UCSD-AML1 (cell line): ENCODE measurements around the gene NAB1.
A peak's percentile ranks its signal among the peaks of the same experiment; 100 is the strongest.

Experiments used
- DNase-seq: peaks from one replicate; lab custom pipeline; 2025; ENCODE audit not compliant: unreplicated experiment; lab: John Stamatoyannopoulos, UW

Gene NAB1

DNA sequence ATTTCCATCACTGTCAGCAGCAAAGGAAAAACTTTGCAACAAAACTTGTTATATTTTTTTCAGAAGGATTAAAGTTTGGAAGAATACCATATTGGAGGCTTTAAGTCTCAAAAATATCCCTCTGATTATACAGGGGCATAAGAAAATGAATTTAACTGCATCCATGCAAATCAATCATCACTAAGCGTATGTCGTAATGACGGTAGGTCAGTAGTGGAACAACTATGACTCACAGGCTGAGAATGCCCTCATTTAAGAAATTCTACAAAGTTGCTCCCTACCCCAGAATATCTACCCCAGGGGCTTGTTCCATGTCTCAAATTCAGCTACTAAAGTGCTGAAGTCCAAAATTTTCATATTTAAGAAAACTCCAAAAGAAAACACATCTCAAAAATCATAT is 12.5 kb upstream of the NAB1 start:
- no peak for DNase-seq

DNA sequence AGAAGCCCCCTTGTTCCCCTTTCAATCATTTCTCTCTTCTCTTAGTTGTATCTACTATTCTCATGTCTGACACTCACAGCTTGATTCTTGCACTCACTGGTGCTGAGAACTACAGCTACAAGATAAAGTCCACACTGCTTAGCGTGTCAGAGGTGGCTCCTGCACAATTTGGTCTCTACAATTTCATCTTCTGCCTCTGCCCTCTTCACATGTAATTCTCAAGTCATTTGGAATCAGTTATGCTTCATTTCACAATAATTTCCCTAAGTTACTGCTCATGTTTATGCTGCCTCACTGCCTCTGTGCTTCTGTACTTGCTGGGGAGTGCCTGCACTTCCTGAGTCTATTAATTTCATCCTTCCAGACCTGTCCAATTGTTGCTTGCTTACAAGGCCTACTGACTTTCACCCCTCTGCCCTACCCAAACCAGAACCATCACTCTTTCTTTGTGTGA is 11.6 kb upstream of the NAB1 start:
- DNase-seq = no peak

GRCh38 chr2:190637903-190638618 is 10.8 kb upstream of the NAB1 start:
- no peak for DNase-seq

DNA sequence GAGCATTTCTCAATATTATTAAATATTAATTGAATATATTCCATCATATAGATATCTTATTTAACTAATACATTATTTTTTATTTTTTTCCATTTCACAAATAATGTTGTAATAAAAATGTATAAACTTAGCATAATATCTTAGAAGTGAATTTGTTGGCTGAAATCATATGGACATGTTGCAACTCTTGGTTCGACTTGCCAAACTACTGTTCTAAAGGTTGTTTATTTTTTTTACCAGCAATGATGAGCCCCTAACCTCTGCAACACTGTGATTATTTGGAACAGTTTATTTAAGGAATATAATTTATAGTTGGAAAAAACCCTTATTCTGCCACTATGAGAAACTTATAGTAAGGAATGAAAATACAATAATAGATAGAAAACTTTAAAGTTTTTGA is 8.8 kb upstream of the NAB1 start:
- no peak for DNase-seq

DNA sequence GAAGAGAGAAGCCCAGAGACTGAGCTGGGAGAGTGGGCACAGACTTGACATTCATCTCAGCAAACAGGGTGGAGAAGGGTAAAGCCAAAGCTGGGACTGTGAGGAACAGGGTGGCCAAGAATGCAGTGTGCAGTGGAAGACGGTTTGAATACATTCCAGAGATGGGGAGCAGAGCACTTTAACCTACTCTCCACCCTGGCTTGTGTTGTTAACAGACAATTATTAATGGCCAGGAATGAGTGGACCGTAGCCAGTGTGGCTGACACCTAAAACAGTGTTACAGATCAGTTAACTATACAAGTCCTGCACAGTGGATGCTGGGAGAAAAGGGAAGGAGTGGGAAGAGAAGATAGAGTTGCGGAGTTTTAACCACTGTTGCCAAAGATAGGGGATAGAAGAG is 7.4 kb upstream of the NAB1 start:
- no peak for DNase-seq

GRCh38 chr2:190646780-190647522 is 1.9 kb upstream of the NAB1 start:
- no peak for DNase-seq

DNA sequence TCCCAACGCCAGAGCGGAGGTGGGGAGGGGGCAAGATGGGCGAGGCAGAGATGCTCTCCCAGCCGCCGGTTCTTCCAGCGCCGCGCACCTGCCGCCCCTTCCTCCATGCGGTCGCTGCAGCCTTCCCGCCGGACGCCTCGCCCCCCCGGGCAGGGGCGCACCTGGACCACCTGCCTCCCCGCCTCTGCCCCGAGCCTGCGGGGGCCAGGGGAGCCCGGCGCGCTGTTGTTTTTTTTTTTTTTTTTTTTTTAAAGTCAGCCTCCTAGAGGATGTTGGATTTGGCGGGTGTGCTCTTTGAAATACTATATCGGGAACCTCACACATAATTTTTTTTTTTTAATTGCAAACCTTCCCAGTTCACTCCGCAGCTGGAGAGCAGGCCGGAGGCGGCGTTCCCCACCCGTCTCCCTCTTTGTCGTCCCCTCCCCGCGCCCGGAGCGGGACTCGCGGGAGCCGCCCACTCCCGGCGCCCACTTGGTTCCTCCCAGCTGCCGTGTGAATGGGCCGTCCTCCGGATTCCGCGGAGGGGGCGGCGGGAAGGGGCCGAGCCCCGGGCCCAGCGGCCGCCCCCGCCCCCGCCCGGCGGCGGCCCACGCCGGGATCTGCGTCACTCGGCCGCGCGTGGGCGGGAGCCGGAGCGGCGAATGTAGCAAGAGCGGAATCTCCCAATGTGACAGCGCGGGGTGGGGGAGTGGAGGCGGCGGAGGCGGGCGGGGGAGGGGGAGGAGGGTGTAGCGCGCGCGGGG is 421 bp upstream of the NAB1 start:
- peak; percentile 92 for DNase-seq

DNA sequence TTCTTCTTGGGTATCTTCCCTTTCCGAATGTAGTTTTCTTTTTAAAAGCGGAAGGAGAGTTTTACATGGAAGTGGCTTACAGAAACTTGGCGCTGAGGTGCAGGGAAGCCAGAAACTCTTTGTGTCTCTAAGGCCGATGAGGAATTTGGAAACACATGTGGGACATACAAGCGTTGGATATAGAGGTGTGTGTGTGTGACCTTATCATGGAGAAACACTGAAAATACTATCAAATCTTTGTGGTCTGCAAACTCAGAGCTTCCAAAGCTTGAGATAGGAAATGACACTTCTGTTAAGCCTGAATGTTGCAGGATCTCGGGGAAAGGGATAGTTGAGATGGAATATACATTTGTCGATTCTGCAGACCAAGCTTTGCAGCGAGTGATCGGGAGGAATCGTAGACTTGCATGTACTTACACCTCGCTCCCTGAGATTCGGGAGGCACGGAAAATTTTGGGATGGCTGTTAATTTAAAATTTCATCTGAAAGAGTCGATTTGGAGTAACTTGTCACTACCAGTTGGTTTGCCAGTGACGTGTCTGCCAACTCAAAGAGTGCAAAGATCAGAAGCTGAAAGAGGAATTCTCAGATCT is 1.0 kb downstream of the NAB1 start:
- DNase-seq = no peak

DNA sequence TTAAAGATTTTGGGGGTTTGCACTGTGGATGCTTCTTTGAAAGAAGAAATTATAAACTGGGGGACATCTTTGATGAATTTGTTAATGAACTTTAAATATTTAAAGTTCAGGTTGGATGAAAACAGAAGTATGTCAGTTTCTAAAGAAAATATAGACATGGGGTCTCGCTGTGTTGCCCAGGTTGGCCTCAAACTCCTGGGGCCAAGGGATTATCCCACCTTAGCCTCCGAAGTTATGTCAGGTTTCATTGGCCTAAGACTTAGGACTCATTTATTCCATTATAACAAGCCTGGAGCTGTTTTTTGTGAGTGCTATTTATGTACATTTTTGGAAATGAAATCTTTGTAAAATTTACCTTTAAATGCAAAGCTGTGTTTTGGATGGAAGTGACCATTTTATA is 2.5 kb downstream of the NAB1 start:
- DNase-seq = no peak

- DNase-seq = no peak
Observed at GRCh38 chr2:190653231-190653630, 4.3 kb downstream of the NAB1 start.

- DNase-seq = no peak
Observed at GRCh38 chr2:190653931-190654330, 5.0 kb downstream of the NAB1 start.

- DNase-seq = no peak
Observed at GRCh38 chr2:190655113-190655512, 6.2 kb downstream of the NAB1 start.

DNA sequence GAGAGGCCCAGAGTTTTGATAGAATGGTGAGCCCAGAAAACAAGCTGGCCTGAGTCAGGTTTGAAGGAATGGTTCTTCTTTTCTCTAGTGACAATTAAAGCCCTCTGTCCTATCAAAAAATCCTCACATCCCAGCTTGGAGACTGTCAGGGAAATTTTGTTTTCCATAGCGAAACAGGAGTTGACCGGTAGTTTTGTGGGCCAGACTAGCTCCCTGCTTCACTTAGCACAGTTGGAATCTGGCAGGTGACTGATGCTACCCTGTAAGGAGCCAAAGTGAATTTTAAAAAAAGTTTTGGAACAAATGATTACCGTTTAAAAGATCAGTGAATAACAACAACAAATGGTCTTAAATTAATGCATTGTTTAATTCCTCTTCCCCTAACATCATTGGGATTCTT is 6.7 kb downstream of the NAB1 start:
- no peak for DNase-seq

DNA sequence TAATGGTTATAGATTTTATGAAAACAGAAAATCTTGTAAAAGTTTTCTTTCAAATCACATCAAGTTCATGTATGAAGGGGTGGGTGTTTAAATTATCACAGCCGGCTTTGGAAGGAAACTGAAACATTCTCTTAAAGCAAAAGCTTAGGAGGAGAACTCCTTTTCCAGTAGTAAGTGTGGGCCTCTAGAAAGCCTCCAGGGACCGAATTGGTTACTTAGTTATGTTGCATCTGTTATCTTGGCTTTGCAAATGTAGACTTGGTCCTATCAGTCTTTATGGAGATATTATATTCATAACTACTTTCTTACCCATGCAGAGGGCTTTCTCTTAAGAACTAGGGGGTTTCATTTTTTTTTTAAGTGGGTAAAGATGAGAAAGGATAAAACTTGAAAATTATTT is 7.4 kb downstream of the NAB1 start:
- DNase-seq = no peak

- DNase-seq = no peak
Observed at GRCh38 chr2:190657474-190658255, 8.8 kb downstream of the NAB1 start.

DNA sequence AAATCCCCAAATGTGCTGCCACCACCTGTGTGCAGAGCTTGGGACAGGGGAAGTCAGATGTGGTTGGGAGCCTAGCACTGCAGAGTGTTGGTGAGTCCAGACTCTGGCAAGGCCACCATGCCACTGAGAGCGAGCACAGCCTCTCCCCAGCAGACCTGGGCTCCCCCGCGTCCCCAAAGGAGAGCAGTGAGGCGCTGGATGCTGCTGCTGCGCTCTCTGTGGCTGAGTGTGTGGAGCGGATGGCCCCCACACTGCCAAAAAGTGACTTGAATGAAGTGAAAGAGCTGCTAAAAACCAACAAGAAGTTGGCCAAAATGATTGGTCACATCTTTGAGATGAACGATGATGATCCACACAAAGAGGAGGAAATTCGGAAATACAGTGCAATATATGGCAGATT is 10.7 kb downstream of the NAB1 start:
- DNase-seq = no peak

DNA sequence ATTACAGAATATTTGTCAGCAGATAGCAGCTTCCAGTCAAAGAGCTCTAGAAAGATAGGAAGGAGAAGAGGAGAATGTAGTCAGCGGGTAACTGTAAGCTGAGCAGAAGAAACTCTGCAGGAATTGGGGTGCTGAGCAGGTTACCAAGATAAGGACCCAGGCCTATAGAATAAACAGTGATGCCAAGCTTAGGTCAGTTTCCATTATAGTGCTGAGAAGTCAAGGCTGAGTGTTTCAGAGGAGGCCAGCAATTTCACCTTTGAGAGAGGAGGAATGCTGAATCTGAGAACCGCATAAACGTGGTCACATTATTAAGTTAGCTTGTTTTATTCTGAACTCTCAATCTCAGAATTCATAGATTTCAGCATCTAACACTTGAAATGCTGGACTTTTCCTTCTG is 13.9 kb downstream of the NAB1 start:
- no peak for DNase-seq

DNA sequence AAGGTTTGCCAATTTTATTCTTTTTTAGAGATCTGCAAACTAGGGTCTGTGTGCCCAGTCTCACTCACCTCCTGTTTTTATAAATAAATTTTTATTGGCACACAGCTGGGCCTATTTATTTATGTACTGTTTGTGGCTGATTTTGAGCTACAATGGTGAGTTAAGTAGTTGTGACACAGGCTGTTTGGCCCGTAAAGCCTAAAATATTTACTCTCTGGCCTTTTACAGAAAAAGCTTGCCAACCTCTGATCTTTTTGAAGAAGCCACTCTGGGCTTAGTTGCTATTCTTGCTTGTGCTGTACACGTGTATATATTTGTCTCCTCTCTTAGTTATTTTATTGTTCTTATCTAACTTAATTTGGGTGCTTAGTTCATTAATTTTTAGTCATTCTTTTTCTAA is 14.5 kb downstream of the NAB1 start:
- no peak for DNase-seq

DNA sequence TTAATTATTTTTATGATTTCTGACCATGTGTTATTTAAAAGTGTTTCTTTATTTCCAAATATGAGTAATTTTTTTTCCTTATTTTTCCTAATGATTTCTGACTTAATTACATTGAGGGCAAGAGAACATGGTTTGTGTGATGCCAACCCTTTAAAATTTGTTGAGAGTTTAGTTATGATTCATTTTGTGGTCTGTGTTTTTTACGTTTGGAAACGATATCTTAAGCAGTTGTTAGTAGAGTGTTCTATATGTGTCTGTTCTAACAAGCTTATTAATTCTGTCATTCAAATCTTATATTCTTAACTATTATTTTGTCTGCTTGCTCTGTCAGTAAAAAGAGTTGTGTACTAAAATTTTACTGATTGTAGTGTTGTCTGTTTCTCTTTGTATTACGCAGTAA is 15.0 kb downstream of the NAB1 start:
- no peak for DNase-seq

DNA sequence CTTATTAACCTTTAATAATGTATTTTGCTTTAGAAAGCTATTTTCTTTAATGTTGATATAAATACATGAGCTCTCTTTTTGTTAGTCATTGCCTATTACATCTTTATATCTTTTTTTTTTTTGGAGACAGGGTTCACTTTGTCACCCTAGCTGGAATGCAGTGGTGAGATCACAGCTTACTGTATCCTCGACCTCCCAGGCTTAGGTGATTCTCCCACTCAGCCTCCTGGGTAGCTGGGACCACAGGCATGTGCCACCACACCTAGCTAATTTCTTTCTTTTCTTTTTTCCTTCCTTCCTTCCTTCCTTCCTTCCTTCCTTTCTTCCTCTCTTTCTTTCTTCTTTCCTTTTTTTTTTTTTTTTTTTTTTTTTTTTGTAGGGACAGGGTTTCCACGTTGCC is 15.4 kb downstream of the NAB1 start:
- no peak for DNase-seq

- DNase-seq = no peak
Observed at GRCh38 chr2:190666895-190667294, 18.0 kb downstream of the NAB1 start.
